Chondrocyte (in vitro differentiated cells): ENCODE results near the gene CCNQ. TPM values are rescaled to one million over a fixed set of nuclear protein-coding genes. Genes with fewer than 3 reads are reported as not detected.

Source experiments
- DNase-seq: peaks from one replicate; pipeline ENCODE4 v3.0.0; 2021; ENCODE audit warnings: mixed read lengths, low spot score
- H3K27ac Mint-ChIP-seq: one replicate; pipeline ENCODE4 v1.8.0; 2021; ENCODE audit warnings: mild to moderate bottlenecking, moderate library complexity, mixed read lengths; ENCODE audit not compliant: unreplicated experiment
- H3K27me3 Mint-ChIP-seq: 2 replicates; pipeline ENCODE4 v1.8.0; 2021; ENCODE audit warnings: low read depth, mixed read lengths
- H3K36me3 Mint-ChIP-seq: 2 replicates; pipeline ENCODE4 v1.8.0; 2021; ENCODE audit warnings: low read depth, mixed read lengths
- H3K4me1 Mint-ChIP-seq: 2 replicates; pipeline ENCODE4 v1.8.0; 2021; ENCODE audit warnings: low read depth, mild to moderate bottlenecking, mixed read lengths
- H3K4me3 Mint-ChIP-seq: one replicate; pipeline ENCODE4 v1.8.0; 2021; ENCODE audit warnings: mild to moderate bottlenecking, moderate library complexity, mixed read lengths; ENCODE audit not compliant: unreplicated experiment
- H3K9me3 Mint-ChIP-seq: 2 replicates; pipeline ENCODE4 v1.8.0; 2021; ENCODE audit warnings: low read depth, mixed read lengths
- total RNA-seq: library from RNA; stranded (reverse); gene quantifications from 3 replicates; pipeline ENCODE4 v1.2.1, GENCODE V29; 2021
- TF ChIP-seq, protein P1 (sequence below): fragments of 200-600 bp; sonication (generic); IDR thresholded peaks from 2 replicates; pipeline ENCODE4 v1.5.0; 2021; ENCODE audit warnings: antibody characterized with exemption, mild to moderate bottlenecking, moderate library complexity

The CCNQ gene
- total RNA-seq, 1 donor from 2014 or later = 17.2 TPM

DNA sequence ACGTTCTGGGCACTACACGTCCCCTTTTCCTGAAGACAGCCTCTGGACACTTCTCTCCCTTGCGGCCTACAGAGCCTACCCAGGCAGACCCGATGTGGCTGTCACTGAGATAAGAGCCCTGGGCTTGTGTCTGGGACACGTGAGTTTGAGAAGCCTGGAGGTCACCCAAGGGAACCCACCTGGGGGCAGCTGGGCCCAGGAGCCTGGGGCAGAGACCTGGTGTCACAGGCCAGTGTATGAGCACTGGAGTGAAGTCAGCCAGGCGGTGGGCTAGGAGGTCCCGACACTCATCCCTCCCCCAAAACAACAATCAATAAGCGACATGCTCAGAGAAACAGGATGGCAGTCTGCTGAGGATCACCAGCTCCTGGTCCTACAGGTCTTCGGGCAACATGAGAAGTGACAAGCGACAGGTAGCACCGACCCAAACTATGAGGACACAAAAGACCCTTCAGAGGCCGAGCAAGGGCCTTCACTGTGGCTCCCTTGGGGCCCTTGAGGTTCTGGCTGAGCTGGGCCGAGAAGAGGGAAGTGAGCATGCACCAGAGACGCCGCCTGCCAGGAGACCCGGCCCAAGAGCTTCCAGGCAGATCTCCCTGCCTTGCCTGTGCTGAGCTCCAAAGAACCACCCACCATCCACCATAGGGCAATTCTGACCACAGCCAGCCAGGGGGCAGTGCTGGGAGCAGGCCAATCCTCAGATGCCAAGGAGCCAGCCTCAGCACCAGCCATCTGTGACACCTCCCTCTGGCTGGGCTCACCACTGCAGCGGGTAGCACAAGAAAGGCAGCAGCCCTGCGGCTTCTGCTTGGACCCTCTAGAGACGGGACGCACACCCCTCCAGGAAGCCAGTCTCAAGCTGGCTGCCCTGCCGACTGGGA lies 37.1 kb upstream of the CCNQ start:
- Mint-ChIP-seq H3K9me3 (peaks cover 13% of the 10 kb centered on the region), H3K4me3 (no peak overlapping the region), H3K36me3 (peaks cover 2% of the 10 kb centered on the region), H3K4me1 (no peaks in the 10 kb centered on the region), H3K27ac (no peak overlapping the region), H3K27me3 (peaks cover 2% of the 10 kb centered on the region)
- TF ChIP-seq, protein P1, sequence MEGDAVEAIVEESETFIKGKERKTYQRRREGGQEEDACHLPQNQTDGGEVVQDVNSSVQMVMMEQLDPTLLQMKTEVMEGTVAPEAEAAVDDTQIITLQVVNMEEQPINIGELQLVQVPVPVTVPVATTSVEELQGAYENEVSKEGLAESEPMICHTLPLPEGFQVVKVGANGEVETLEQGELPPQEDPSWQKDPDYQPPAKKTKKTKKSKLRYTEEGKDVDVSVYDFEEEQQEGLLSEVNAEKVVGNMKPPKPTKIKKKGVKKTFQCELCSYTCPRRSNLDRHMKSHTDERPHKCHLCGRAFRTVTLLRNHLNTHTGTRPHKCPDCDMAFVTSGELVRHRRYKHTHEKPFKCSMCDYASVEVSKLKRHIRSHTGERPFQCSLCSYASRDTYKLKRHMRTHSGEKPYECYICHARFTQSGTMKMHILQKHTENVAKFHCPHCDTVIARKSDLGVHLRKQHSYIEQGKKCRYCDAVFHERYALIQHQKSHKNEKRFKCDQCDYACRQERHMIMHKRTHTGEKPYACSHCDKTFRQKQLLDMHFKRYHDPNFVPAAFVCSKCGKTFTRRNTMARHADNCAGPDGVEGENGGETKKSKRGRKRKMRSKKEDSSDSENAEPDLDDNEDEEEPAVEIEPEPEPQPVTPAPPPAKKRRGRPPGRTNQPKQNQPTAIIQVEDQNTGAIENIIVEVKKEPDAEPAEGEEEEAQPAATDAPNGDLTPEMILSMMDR = peak; percentile 67
- peak; percentile 79 for DNase-seq

DNA sequence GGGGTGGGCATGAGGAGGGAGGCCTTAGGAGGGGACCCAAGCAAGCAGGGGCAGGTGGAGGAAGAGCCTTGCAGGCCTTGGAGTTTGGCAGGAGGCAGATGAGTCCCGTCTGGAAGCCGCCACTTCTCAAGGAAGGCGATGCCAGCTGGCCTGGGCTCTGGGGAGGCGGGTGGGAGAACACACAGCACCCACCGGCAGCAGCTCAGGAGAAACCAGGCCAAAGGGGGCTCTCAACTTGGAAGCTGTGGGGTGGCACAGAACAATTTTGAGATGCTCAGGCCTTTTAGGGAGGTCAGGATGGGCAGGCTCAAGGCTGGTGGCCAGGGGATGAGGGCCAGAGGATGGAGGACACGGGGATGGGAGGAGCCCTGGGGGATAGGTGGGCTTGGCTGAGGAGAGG lies 36.4 kb upstream of the CCNQ start:
- Mint-ChIP-seq H3K27me3 (peaks cover 2% of the 10 kb centered on the region), H3K27ac (no peak overlapping the region), H3K9me3 (peaks cover 16% of the 10 kb centered on the region), H3K4me3 (no peak overlapping the region), H3K4me1 (no peaks in the 10 kb centered on the region), H3K36me3 (peaks cover 2% of the 10 kb centered on the region)
- TF ChIP-seq, protein P1 = no peak
- peak; percentile 76 for DNase-seq

DNA sequence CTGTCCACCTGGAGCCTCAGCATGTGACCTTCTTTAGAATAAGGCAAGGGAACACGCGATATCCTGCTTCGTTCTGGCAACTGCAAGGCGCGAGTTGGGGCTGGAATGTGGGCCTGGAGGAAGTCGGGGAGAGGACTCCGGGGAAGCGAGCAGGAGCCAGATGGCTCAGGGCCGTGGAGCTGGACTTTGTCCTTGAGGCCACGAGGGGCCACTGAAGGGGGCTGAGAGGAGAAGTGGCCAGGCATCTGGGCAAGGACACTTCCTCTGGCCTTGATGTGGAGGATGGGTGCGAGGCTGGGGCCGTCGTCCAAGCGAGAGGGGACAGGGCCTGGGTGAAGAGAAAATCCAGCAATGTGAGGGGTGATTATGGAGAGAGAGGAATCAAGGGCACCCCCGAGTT lies 35.9 kb upstream of the CCNQ start:
- peaks cover 16% of the 10 kb centered on the region for H3K9me3 Mint-ChIP-seq
- H3K4me3 Mint-ChIP-seq = no peak overlapping the region
- peaks cover 2% of the 10 kb centered on the region for H3K36me3 Mint-ChIP-seq
- TF ChIP-seq, protein P1 = no peak
- H3K27ac Mint-ChIP-seq = no peak overlapping the region
- peaks cover 2% of the 10 kb centered on the region for H3K27me3 Mint-ChIP-seq
- no peaks in the 10 kb centered on the region for H3K4me1 Mint-ChIP-seq
- peak; percentile 86 for DNase-seq

DNA sequence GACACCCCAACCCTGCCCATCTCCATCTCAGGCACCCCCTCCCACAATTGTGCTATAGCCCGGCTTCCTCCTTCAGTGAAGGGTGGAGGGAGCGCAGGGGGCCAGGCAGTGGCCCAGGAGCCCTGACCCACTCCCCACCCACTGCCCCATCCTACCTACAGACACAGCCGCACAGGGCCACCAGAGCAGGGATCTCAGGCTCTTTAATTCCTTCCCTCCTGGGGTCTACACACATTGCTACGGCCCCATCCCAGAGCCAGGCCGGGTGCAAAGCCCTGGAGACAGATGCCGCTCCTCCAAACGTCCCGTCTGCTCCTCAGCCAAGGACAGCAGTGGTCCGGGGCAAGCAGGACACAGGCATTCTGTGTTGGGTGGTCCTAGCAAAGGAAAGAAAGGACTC lies 35.3 kb upstream of the CCNQ start:
- Mint-ChIP-seq H3K27me3 (peaks cover 2% of the 10 kb centered on the region), H3K36me3 (peaks cover 2% of the 10 kb centered on the region), H3K9me3 (peaks cover 16% of the 10 kb centered on the region), H3K27ac (no peak overlapping the region), H3K4me3 (no peak overlapping the region), H3K4me1 (no peaks in the 10 kb centered on the region)
- TF ChIP-seq, protein P1 = no peak
- DNase-seq = peak; percentile 72

DNA sequence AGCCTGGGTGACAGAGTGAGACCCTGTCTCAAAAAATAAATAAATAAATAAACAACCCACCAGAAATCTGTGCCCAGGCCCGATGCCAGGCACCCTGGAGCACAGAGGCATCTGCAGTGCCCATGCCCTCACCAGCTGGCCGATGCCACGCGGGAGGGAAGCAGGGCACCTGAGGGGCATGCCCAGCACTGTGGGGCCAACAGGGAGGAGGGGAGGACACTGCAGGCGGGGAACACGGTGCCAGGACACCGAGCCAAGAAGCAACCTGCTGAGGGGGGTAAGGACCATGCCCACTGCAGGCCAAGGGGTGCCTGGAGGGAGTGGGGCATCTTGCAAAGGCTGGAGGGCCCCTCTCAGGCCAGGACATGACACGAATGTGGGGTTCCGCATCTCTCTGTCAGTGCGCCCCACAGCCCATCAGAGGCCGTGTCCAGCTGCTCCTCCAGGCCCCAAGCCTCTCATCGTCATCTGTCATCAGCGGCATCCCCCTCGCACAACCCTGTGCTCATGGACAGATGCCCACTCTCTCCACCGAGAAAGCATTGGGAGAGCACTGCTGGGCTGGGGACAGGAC lies 34.8 kb upstream of the CCNQ start:
- DNase-seq = peak; percentile 86
- Mint-ChIP-seq H3K27me3 (peaks cover 2% of the 10 kb centered on the region), H3K27ac (no peak overlapping the region), H3K36me3 (peaks cover 2% of the 10 kb centered on the region), H3K9me3 (peaks cover 16% of the 10 kb centered on the region), H3K4me1 (no peaks in the 10 kb centered on the region), H3K4me3 (no peak overlapping the region)
- TF ChIP-seq, protein P1 = no peak
